Caki2 (cell line): Measurements from ENCODE around the gene DNMT3A. TPM values are rescaled to one million over a fixed set of nuclear protein-coding genes. Genes with fewer than 3 reads are reported as not detected.

Experiments used
- DNase-seq: peaks from one replicate; pipeline ENCODE4 v3.0.0-alpha.2; 2015; ENCODE audit warnings: low read depth
- in situ Hi-C: cut with HindIII; loops from 2 replicates; pipeline ENCODE4 v1.10.0; 2016; ENCODE audit warnings: low sequenced_read_pairs, low pct_unique_long_range_greater_than_20kb, mixed read lengths
- total RNA-seq: library from RNA; depleted of rRNA; stranded (reverse); fragments of >200 nt; shearing (Covaris generic); gene quantifications from 2 replicates; pipeline ENCODE4 v1.2.3, GENCODE V29; 2014; ENCODE audit warnings: low replicate concordance; rRNA removed

The DNMT3A gene
- 4.9 and 20.2 TPM in 2 replicates for total RNA-seq

- in situ Hi-C loops: no loop called here
- peak; percentile 39 for DNase-seq
Measured at GRCh38 chr2:25341753-25342371, at the start of gene DNMT3A. Gene DNMT3A, minus strand, starts transcription at chr2:25341925. Its CDS starts 27,941 bp downstream, at chr2:25313984.

GRCh38 chr2:25389161-25389560, 47.4 kb upstream of the DNMT3A start:
- no peak for DNase-seq
- in situ Hi-C loops: no loop called here

GRCh38 chr2:25388491-25388890, 46.8 kb upstream of the DNMT3A start:
- in situ Hi-C loops: no loop called here
- DNase-seq: no peak

- in situ Hi-C loops: no loop called here
- no peak for DNase-seq
Measured at GRCh38 chr2:25387876-25388449, 46.2 kb upstream of the DNMT3A start.

GRCh38 chr2:25386971-25387875, 45.5 kb upstream of the DNMT3A start:
- DNase-seq: no peak
- in situ Hi-C loops: no loop called here

- DNase-seq: no peak
- in situ Hi-C loops: no loop called here
Measured at GRCh38 chr2:25385910-25386309, 44.2 kb upstream of the DNMT3A start.

- DNase-seq: no peak
- in situ Hi-C loops: no loop called here
Measured at GRCh38 chr2:25383806-25384205, 42.1 kb upstream of the DNMT3A start.

GRCh38 chr2:25381502-25381901, 39.8 kb upstream of the DNMT3A start:
- in situ Hi-C loops: no loop called here
- DNase-seq: no peak

GRCh38 chr2:25380586-25381375, 39.1 kb upstream of the DNMT3A start:
- in situ Hi-C loops: no loop called here

GRCh38 chr2:25380023-25380422, 38.3 kb upstream of the DNMT3A start:
- in situ Hi-C loops: no loop called here
- no peak for DNase-seq

More at GRCh38 chr2:25380586-25381375, 39.1 kb upstream of the DNMT3A start:
- no peak for DNase-seq

GRCh38 chr2:25379535-25379934, 37.8 kb upstream of the DNMT3A start:
- no peak for DNase-seq
- in situ Hi-C loops: no loop called here

GRCh38 chr2:25378731-25379490, 37.2 kb upstream of the DNMT3A start:
- no peak for DNase-seq
- in situ Hi-C loops: no loop called here

GRCh38 chr2:25377822-25378421, 36.2 kb upstream of the DNMT3A start:
- in situ Hi-C loops: no loop called here
- no peak for DNase-seq

- in situ Hi-C loops: no loop called here
- peak; percentile 90 for DNase-seq
Measured at GRCh38 chr2:25376750-25377621, 35.3 kb upstream of the DNMT3A start.

- DNase-seq: no peak
- in situ Hi-C loops: no loop called here
Measured at GRCh38 chr2:25375989-25376545, 34.3 kb upstream of the DNMT3A start.

GRCh38 chr2:25375371-25375988, 33.8 kb upstream of the DNMT3A start:
- in situ Hi-C loops: no loop called here

More at GRCh38 chr2:25375371-25375988, 33.8 kb upstream of the DNMT3A start:
- no peak for DNase-seq
